ENCODE results near the gene N4BP2L2.

GRCh38 chr13:32390048-32390447 lies 148.5 kb downstream of the N4BP2L2 start:
- no peak for TF ChIP-seq CTCF (IDR thresholded peaks at IDR 0.05; ENCODE audit: insufficient read depth, low read depth, low read length)
- no peak for TF ChIP-seq EZH2 (IDR thresholded peaks at IDR 0.05; ENCODE audit: insufficient read depth, low read length)
